Liver (tissue), 3 donors: Measurements from ENCODE around the gene SHANK2.

Experiments
- CTCF ChIP-seq: fragments of 150-350 bp; IDR thresholded peaks from 2 replicates; pipeline ENCODE4 v1.5.1; 2017; ENCODE audit warnings: improper control_type of control experiment, low read depth, low read length; ENCODE audit not compliant: missing input control
- EGR1 ChIP-seq, 2 donors: IDR thresholded peaks; 2 replicates each; pipeline ENCODE4 v1.6.1; 2016 to 2018; ENCODE audit warnings: antibody characterized with exemption in 2 of 2, low read depth in 2 of 2
- FOXA1 ChIP-seq: IDR thresholded peaks from 2 replicates; pipeline ENCODE4 v1.6.1; 2016; ENCODE audit warnings: antibody characterized with exemption
- RAD21 ChIP-seq, 2 donors: IDR thresholded peaks; 2 replicates each; pipeline ENCODE4 v1.6.1; 2016; ENCODE audit warnings: antibody characterized with exemption in 2 of 2, mild to moderate bottlenecking in 2 of 2
- RXRA ChIP-seq, 2 donors: IDR thresholded peaks; 2 replicates each; pipeline ENCODE4 v1.6.1; 2017 to 2018; ENCODE audit warnings: antibody characterized with exemption in 2 of 2, mild to moderate bottlenecking in 1 of 2
- SP1 ChIP-seq: IDR thresholded peaks from 2 replicates; pipeline ENCODE4 v1.6.1; 2018; ENCODE audit warnings: antibody characterized with exemption, mild to moderate bottlenecking
- TAF1 ChIP-seq: conservative IDR thresholded peaks from 2 replicates; pipeline ENCODE4 v1.6.1; 2016; ENCODE audit warnings: antibody characterized with exemption, mild to moderate bottlenecking
- TF ChIP-seq, protein P1 (sequence below): IDR thresholded peaks from 2 replicates; pipeline ENCODE4 v1.6.1; 2016; ENCODE audit warnings: antibody characterized with exemption, mild to moderate bottlenecking
- TF ChIP-seq, protein P2 (sequence below): IDR thresholded peaks from 2 replicates; pipeline ENCODE4 v1.6.1; 2016; ENCODE audit warnings: antibody characterized with exemption
- TF ChIP-seq, protein P3 (sequence below): IDR thresholded peaks from 2 replicates; pipeline ENCODE4 v1.6.1; 2016; ENCODE audit warnings: antibody characterized with exemption
- donor health status: healthy.
- donor health status: healthy.

GRCh38 chr11:71206186-71206585 is 46.2 kb downstream of the SHANK2 start:
- TF ChIP-seq, protein P1, sequence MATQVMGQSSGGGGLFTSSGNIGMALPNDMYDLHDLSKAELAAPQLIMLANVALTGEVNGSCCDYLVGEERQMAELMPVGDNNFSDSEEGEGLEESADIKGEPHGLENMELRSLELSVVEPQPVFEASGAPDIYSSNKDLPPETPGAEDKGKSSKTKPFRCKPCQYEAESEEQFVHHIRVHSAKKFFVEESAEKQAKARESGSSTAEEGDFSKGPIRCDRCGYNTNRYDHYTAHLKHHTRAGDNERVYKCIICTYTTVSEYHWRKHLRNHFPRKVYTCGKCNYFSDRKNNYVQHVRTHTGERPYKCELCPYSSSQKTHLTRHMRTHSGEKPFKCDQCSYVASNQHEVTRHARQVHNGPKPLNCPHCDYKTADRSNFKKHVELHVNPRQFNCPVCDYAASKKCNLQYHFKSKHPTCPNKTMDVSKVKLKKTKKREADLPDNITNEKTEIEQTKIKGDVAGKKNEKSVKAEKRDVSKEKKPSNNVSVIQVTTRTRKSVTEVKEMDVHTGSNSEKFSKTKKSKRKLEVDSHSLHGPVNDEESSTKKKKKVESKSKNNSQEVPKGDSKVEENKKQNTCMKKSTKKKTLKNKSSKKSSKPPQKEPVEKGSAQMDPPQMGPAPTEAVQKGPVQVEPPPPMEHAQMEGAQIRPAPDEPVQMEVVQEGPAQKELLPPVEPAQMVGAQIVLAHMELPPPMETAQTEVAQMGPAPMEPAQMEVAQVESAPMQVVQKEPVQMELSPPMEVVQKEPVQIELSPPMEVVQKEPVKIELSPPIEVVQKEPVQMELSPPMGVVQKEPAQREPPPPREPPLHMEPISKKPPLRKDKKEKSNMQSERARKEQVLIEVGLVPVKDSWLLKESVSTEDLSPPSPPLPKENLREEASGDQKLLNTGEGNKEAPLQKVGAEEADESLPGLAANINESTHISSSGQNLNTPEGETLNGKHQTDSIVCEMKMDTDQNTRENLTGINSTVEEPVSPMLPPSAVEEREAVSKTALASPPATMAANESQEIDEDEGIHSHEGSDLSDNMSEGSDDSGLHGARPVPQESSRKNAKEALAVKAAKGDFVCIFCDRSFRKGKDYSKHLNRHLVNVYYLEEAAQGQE = no peak
- TF ChIP-seq CTCF (no peak), TAF1 (no peak), RXRA (IDR thresholded peaks at IDR 0.05) (peak in 1 of 2 donors; percentile 33), RAD21 (IDR thresholded peaks at IDR 0.05) (peak in 1 of 2 donors; percentile 10), EGR1 (IDR thresholded peaks at IDR 0.05; ENCODE audit: low read depth in 2 of 2) (no peak), SP1 (peak; percentile 27), FOXA1 (no peak)
- TF ChIP-seq, protein P2, sequence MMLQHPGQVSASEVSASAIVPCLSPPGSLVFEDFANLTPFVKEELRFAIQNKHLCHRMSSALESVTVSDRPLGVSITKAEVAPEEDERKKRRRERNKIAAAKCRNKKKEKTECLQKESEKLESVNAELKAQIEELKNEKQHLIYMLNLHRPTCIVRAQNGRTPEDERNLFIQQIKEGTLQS = no peak
- TF ChIP-seq, protein P3, sequence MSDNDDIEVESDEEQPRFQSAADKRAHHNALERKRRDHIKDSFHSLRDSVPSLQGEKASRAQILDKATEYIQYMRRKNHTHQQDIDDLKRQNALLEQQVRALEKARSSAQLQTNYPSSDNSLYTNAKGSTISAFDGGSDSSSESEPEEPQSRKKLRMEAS = no peak
